Esophagus (tissue), 2 donors: ENCODE data around the gene ACSL6. TPM values are rescaled to one million over a fixed set of nuclear protein-coding genes. Genes with fewer than 3 reads are reported as not detected.

Source experiments
- H3K27ac ChIP-seq, 2 donors: one replicate each; pipeline ENCODE4 v1.5.1; 2013; ENCODE audit warnings: low read depth in 2 of 2, mild to moderate bottlenecking in 2 of 2, inconsistent platforms in 1 of 2, low read length in 1 of 2, moderate library complexity in 1 of 2
- H3K27me3 ChIP-seq, 2 donors: one replicate each; pipeline ENCODE4 v1.6.1; 2013; ENCODE audit warnings: low read length in 2 of 2, control low read depth in 1 of 2, mild to moderate bottlenecking in 1 of 2; ENCODE audit not compliant: insufficient read depth in 2 of 2, control insufficient read depth in 1 of 2
- H3K36me3 ChIP-seq, 2 donors: one replicate each; pipeline ENCODE4 v1.6.1; 2013; ENCODE audit warnings: low read length in 1 of 2; ENCODE audit not compliant: control insufficient read depth in 2 of 2, insufficient read depth in 2 of 2
- H3K4me1 ChIP-seq, 2 donors: one replicate each; pipeline ENCODE4 v1.6.1; 2013; ENCODE audit warnings: low read length in 1 of 2; ENCODE audit not compliant: control insufficient read depth in 2 of 2, insufficient read depth in 2 of 2
- H3K4me3 ChIP-seq, 2 donors: one replicate each; pipeline ENCODE4 v1.5.1; 2013; ENCODE audit warnings: low read length in 2 of 2, mild to moderate bottlenecking in 2 of 2, low read depth in 1 of 2, moderate library complexity in 1 of 2
- H3K9me3 ChIP-seq, 2 donors: one replicate each; pipeline ENCODE4 v1.6.1; 2013; ENCODE audit warnings: mild to moderate bottlenecking in 2 of 2, low read depth in 1 of 2, low read length in 1 of 2, moderate library complexity in 1 of 2; ENCODE audit not compliant: control insufficient read depth in 2 of 2, insufficient read depth in 1 of 2
- WGBS, 2 donors: extraction: QIAGEN DNeasy Blood & Tissue Kit; methylation state at CpG; one replicate each; pipeline ENCODE4 v1.1.7; 2013; 5-methylcytosine and 5-hydroxymethylcytosine counted together
- polyA plus RNA-seq, 2 donors: library from polyadenylated mRNA; stranded (reverse); fragments of 200-250 nt; gene quantifications; one replicate each; pipeline ENCODE4 v1.2.3, GENCODE V29; 2013
- donor health status: healthy with polysubstance abuse.
- donor health status: Bipolar disorder and iron deficiency.

Gene ACSL6
- polyA plus RNA-seq, 2 donors, result 0.28 to 0.29 TPM

DNA sequence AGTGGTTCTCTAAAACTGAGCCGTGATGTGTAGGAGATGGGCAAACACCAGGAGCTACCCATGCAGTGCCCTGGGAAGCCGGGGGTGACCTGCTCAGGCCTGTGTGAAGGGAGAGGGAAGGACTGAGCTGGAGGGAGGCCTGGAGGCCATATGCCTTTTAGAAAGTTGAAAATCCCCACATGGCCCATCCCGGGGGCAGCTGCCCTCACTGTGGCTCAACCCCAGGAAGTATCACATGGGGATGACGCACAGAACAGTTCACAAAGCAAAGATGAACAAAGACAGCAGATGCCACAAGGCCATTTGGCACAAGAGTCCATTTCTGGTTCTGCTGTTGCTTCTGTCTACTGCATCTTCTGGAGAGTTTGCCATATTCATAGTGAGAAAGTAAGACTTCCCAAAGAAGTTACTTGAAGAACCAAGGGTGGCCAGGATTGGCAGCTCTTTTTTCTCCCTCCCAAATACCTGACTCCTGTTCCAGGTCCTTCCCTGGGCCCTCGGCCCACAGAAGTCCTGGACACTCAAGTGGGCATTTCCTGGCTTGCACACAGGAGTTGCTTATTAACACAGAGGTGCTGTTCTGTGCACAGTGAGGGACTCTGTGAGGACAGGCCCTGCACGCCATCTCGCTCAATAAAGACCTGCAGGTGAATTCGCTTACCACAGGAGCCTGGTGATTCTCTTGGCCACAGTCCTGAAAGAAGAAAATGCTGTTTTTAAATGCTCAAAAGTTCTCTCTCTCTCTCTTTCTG is 25.1 kb downstream of the ACSL6 start:
- Histone ChIP-seq H3K27me3 (no peaks in the 10 kb centered on the region), H3K4me3 (no peak overlapping the region), H3K4me1 (peaks cover 4 to 11% of the 10 kb centered on the region in 2 donors), H3K9me3 (no peaks in the 10 kb centered on the region), H3K27ac (no peak overlapping the region), H3K36me3 (no peaks in the 10 kb centered on the region)
- WGBS, 2 donors, result 89 to 91% methylated on average over 8 of the region's 8 CpGs

DNA sequence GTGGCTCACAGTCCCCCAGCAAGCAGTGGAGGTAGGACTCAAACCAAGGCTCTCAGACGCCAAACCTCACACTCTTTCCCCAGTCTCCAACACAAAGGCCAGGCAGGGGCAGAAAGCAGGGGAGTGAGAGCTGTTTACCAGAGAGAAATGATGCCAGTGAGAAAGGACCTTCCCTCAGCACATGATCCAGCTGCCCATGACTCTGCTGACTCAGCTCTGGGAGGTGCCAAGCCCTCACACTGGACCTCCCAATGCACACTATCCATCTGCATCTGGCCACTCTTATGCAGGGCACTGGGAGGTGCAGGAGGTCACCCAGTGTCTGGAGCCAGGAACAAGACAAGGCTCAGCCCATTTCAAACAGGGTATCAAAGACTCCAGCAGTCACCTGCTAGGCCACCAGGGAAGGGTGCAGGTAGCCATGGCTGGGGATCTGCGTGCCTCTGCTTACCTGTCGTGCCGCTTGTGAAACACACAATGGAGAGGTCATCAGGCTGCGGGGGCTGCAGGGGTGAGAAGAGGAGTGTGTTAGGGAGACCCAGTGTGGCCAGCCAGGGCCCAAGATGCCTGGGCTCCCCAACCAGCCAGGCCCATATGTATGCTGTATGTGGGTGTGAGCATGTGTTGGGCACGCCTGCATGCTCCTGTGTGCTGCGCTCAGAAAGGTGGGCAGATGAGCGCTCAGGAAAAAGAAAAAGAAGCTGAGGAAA is 26.3 kb downstream of the ACSL6 start:
- Histone ChIP-seq H3K4me3 (no peak overlapping the region), H3K36me3 (no peaks in the 10 kb centered on the region), H3K27ac (no peak overlapping the region), H3K27me3 (no peaks in the 10 kb centered on the region), H3K4me1 (peaks cover 4 to 11% of the 10 kb centered on the region in 2 donors), H3K9me3 (no peaks in the 10 kb centered on the region)
- WGBS, 2 donors, result 96 to 98% methylated on average over 8 of the region's 8 CpGs

DNA sequence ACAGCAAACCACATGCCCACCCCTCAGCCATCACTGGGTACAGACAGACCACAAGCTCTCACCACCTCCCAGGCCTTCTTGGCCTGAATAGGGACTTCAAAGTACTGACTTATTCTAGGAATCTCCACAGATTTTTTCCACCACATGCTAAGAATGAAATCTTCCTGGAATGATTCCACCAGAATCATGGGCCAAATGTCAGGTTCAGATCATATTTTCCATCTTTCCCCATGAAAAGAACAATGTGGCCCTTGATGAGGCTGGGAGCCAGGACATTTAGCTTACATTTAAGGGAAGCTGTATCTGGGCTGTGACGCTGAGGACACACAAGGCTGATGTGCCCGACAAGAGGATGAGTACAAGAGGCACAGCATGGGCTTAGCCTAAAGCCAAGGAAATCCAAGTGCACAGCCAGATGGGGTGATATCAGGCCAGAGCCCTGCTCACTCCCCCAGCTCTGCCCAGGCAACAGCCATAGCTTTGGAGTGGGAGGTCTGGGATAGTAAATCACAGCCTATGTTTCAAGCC is 28.1 kb downstream of the ACSL6 start:
- Histone ChIP-seq H3K27me3 (no peaks in the 10 kb centered on the region), H3K9me3 (no peaks in the 10 kb centered on the region), H3K36me3 (no peaks in the 10 kb centered on the region), H3K4me1 (peaks cover 4 to 11% of the 10 kb centered on the region in 2 donors), H3K27ac (no peak overlapping the region), H3K4me3 (no peak overlapping the region)
- WGBS, 2 donors, result 51 to 65% methylated on average over 2 of the region's 2 CpGs

DNA sequence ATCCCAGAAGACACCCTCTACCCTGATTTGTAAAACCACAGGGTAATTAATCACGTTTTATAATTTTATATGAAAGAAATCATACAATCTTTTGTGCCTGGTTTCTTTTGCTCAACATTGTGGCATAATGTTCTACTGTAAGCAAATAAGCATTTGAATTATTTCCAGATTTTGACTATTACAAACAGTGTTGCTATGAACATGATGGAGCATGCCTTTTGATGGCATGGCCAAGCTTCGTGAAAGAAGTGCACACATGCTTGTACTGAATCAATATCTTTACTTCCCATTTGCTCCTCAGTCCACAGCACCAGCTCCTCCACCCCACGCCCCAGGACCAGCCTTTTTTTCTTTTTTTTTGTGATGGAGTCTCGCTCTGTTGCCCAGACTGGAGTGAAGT is 29.9 kb downstream of the ACSL6 start:
- Histone ChIP-seq H3K4me1 (peaks cover 4 to 7% of the 10 kb centered on the region in 2 donors), H3K27ac (no peak overlapping the region), H3K36me3 (no peaks in the 10 kb centered on the region), H3K4me3 (no peak overlapping the region), H3K9me3 (no peaks in the 10 kb centered on the region), H3K27me3 (no peaks in the 10 kb centered on the region)
- WGBS, 2 donors, result 47 to 62% methylated on average over 4 of the region's 4 CpGs

DNA sequence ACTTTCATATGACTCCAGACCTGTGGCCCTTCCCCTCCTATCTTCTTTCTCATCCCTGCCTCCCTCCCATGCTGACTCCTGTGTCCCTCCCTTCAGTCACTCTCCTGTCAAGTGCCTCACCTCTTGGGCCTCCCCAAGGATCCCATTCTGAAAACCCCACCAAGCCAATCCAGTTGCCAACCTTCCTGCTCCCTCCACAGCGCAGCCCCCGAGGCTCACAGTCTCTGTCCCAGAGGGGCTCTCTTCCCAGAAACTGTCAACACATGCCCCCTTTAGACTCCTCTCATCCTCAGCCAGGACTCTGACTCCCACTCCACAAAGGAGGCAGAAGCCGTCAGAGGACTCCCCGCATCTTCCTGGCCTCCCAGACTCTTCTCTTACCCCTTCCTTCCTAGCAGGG is 30.8 kb downstream of the ACSL6 start:
- 87 to 92% methylated on average over 4 of the region's 4 CpGs for WGBS, 2 donors
- Histone ChIP-seq H3K27ac (no peak overlapping the region), H3K9me3 (no peaks in the 10 kb centered on the region), H3K36me3 (no peaks in the 10 kb centered on the region), H3K4me3 (no peak overlapping the region), H3K4me1 (peaks cover 4 to 7% of the 10 kb centered on the region in 2 donors), H3K27me3 (no peaks in the 10 kb centered on the region)

DNA sequence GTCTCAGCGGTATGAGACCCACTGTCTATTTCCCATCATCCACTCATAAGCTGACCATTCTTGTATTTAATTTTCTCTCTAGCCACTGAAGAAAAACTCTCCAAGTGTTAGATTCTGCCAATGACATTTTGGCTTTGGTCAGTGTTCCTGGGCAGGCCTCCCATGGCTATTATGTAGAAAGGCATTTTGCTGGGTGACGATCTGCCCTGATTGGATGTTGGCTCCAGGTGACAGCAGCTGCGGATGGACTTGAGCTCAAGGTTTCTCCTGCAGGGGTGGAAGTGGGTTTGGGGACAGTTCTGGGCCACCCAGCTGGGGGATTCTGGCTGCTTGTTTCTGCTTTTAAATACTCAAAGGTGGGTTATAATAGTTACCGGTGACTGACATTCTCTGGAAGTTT is 31.6 kb downstream of the ACSL6 start:
- H3K4me1 ChIP-seq, result peaks cover 4 to 7% of the 10 kb centered on the region in 2 donors
- no peaks in the 10 kb centered on the region for H3K9me3 ChIP-seq
- H3K27me3 ChIP-seq, result no peaks in the 10 kb centered on the region
- H3K36me3 ChIP-seq, result no peaks in the 10 kb centered on the region
- no peak overlapping the region for H3K4me3 ChIP-seq
- no peak overlapping the region for H3K27ac ChIP-seq
- WGBS, 2 donors, result 61 to 70% methylated on average over 4 of the region's 4 CpGs

DNA sequence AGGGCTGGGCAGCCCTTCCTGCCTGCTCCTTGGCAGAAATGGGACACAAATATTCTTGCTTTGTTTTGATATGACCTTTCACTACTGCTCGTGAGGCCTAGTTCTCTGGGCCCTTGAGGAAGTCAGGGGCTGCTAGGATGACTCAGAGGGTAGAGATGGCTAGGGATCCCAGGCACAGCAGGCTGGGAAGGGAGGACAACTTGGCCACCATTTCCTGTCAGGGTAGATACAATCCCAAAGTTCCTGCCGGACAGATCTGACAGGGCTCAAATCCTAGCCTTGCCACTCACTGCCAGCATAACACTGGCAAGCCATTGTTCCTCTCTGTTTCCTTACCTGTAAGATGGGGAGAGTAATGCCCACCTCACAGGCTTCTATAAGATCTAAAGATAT is 34.2 kb downstream of the ACSL6 start:
- WGBS, 2 donors, result 72 to 74% methylated on average over 2 of the region's 2 CpGs
- Histone ChIP-seq H3K4me1 (peaks cover 0 to 5% of the 10 kb centered on the region in 2 donors), H3K9me3 (no peaks in the 10 kb centered on the region), H3K4me3 (no peak overlapping the region), H3K27ac (no peak overlapping the region), H3K27me3 (no peaks in the 10 kb centered on the region), H3K36me3 (no peaks in the 10 kb centered on the region)

DNA sequence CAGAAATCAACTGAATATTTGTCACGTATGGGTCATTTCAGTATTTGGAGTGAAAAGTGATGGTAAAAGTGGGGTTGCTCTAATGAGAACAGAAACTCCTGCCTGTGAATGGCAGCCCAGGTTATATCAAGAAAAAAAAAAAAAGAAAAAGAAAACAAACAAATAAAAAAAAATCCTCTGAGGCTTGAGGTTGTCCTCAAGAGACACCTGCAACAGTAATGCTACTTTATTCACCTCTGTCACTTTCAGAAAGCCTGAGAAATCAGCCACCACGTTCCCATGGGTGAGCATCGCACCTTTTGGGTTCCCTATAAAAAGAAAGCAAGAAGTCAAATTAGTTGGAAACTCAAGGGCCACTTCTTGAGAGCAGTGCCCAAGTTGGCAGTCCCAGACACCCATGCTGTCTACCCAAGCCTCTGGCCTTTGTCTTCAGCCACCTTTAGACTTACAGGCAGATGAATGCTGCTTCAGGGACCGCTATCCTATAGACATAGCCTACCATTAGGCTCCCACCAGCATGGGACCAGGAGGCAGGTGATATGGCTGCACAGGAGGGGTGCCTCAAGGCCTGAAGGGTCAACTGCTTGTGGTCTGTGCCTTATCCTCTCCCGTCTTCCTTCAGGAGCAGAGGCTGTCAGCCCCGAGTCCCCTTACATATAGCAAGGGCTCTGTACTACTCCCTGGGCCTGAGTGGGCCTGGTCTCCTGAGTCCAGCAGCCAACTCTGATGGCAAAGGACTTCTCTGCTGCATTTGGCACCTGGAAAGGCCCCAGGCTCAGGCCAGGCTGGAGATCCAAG is 34.8 kb downstream of the ACSL6 start:
- Histone ChIP-seq H3K9me3 (no peaks in the 10 kb centered on the region), H3K27ac (no peak overlapping the region), H3K4me3 (no peak overlapping the region), H3K4me1 (peaks cover 0 to 5% of the 10 kb centered on the region in 2 donors), H3K27me3 (no peaks in the 10 kb centered on the region), H3K36me3 (no peaks in the 10 kb centered on the region)
- WGBS, 2 donors, result 95% methylated on average over 6 of the region's 6 CpGs

DNA sequence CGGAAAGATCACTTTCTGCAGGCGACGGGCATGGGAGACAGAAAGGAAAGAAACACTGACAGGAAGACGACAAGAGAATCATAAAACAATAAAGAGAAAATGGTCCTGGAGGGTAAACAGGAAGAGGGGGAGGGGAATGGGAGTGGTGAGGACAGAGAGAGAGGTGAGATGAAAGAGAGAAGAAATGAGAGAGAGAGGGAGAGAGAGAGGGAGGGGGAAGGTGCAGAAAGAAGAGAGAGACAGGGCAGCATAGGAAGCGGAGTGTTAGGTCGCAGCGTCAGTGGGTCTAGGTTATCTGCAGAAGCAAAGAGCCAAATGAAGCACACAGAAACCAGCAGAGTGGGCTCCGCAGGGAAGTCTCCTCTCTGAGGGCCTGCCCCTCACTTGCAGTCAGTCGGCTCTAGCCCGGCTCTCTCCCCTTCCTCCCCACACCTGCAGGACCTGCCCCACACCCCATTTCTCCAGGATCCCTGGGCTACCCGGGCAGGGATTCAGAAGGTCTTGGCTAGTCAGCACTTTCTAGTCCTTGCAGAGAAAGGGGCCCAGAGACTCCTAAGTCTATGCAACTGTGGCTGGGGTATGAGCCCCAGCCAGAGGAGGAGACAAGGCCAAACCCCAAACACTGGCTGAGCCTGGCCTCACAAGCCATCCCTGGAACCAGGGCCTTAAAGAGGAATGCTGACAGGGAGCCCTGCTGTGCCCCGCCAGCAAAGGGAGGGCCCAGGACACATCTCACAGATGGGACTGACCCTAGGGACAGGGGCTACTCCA is 36.3 kb downstream of the ACSL6 start:
- 61 to 69% methylated on average over 12 of the region's 12 CpGs for WGBS, 2 donors
- Histone ChIP-seq H3K9me3 (no peaks in the 10 kb centered on the region), H3K27ac (peak overlapping the region in 1 of 2 donors; percentile 33)

More for the DNA sequence above, 36.3 kb downstream of the ACSL6 start:
- Histone ChIP-seq H3K36me3 (no peaks in the 10 kb centered on the region), H3K27me3 (no peaks in the 10 kb centered on the region), H3K4me1 (peaks cover 0 to 5% of the 10 kb centered on the region in 2 donors), H3K4me3 (no peak overlapping the region)
